SK-N-SH (cell line): ENCODE measurements around the gene S100A10. TPM values are rescaled to one million over a fixed set of nuclear protein-coding genes. Genes with fewer than 3 reads are reported as not detected.

Experiments
- CTCF ChIA-PET: fragments of 300-600, 350-600 bp; formaldehyde crosslinking; extraction: SDS; loops from one replicate; lab custom pipeline; 2021; lab: Yijun Ruan, JAX
- POLR2A ChIA-PET: fragments of 350-600 bp; sonication (Branson Sonifier 250); formaldehyde crosslinking; extraction: SDS; loops from one replicate; lab custom pipeline; 2020; ENCODE audit warnings: antibody characterized with exemption, inconsistent platforms; lab: Yijun Ruan, JAX
- DNase-seq: peaks from one replicate; pipeline ENCODE4 v3.0.0; 2012
- H2AFZ ChIP-seq: fragments of 200-600 bp; sonication (generic); 2 replicates; pipeline ENCODE4 v1.8.1; 2016; ENCODE audit warnings: antibody characterized with exemption, mild to moderate bottlenecking, low read depth
- H3F3A ChIP-seq: fragments of 200-600 bp; sonication (generic); replicated peaks from 2 replicates; pipeline ENCODE3; 2016; ENCODE audit warnings: antibody characterized with exemption, mild to moderate bottlenecking; ENCODE audit not compliant: insufficient read depth
- H3K27ac ChIP-seq, 2 experiments: fragments of 200-500 bp in 1 of 2; fragments of 200-600 bp in 1 of 2; sonication (Bioruptor generic) in 1 of 2; sonication (generic), shearing (Covaris generic) in 1 of 2; 2 replicates each; pipeline versions ENCODE4 v1.5.1 to v1.6.1; 2014 to 2016; ENCODE audit warnings: low read depth in 2 of 2, inconsistent platforms in 1 of 2, low read length in 1 of 2, mild to moderate bottlenecking in 1 of 2, mixed read lengths in 1 of 2
- H3K27me3 ChIP-seq: fragments of 200-600 bp; sonication (generic), shearing (Covaris generic); 2 replicates; pipeline ENCODE4 v1.6.1; 2016; ENCODE audit warnings: mixed run types; ENCODE audit not compliant: insufficient read depth
- H3K36me3 ChIP-seq, 2 experiments: fragments of 200-500 bp in 1 of 2; fragments of 200-600 bp in 1 of 2; sonication (Bioruptor generic) in 1 of 2; sonication (generic) in 1 of 2; replicated peaks in 1 of 2; 2 replicates each; pipeline versions ENCODE3 to v1.5.1; 2014 to 2016; ENCODE audit warnings: low read length in 1 of 2, mild to moderate bottlenecking in 1 of 2; ENCODE audit not compliant: insufficient read depth in 2 of 2, control insufficient read depth in 1 of 2
- H3K4me1 ChIP-seq, 2 experiments: fragments of 200-500 bp in 1 of 2; fragments of 200-600 bp in 1 of 2; sonication (Bioruptor generic) in 1 of 2; sonication (generic), shearing (Covaris generic) in 1 of 2; 2 replicates each; pipeline versions ENCODE4 v1.5.1 to v1.6.1; 2014 to 2016; ENCODE audit warnings: low read depth in 1 of 2, low read length in 1 of 2, mixed run types in 1 of 2; ENCODE audit not compliant: insufficient read depth in 2 of 2, control insufficient read depth in 1 of 2
- H3K4me2 ChIP-seq: fragments of 200-600 bp; sonication (generic), shearing (Covaris generic); 2 replicates; pipeline ENCODE4 v1.6.1; 2017; ENCODE audit warnings: mixed run types
- H3K4me3 ChIP-seq, 2 experiments: fragments of 200-500 bp in 1 of 2; fragments of 200-600 bp in 1 of 2; sonication (Bioruptor generic) in 1 of 2; sonication (generic), shearing (Covaris generic) in 1 of 2; 2 replicates each; pipeline versions ENCODE4 v1.5.1 to v1.8.1; 2014 to 2016; ENCODE audit warnings: low read depth in 2 of 2, inconsistent platforms in 1 of 2, low read length in 1 of 2, mild to moderate bottlenecking in 1 of 2, mixed read lengths in 1 of 2, moderate library complexity in 1 of 2
- H3K79me2 ChIP-seq: fragments of 200-600 bp; sonication (generic); 2 replicates; pipeline ENCODE4 v1.8.1; 2017; ENCODE audit warnings: mild to moderate bottlenecking; ENCODE audit not compliant: insufficient read depth
- H3K9ac ChIP-seq: fragments of 200-600 bp; sonication (generic); 2 replicates; pipeline ENCODE4 v1.6.1; 2017; ENCODE audit warnings: mixed run types
- H3K9me2 ChIP-seq: fragments of 200-600 bp; sonication (generic); 2 replicates; pipeline ENCODE4 v1.6.1; 2017; ENCODE audit warnings: mixed run types
- H3K9me3 ChIP-seq: fragments of 200-600 bp; sonication (generic); 2 replicates; pipeline ENCODE4 v1.6.1; 2017; ENCODE audit warnings: mixed run types, mild to moderate bottlenecking, moderate library complexity
- H4K20me1 ChIP-seq: fragments of 200-600 bp; sonication (generic); 2 replicates; pipeline ENCODE4 v1.6.1; 2017; ENCODE audit warnings: mild to moderate bottlenecking, mixed run types; ENCODE audit not compliant: insufficient read depth
- ELF1 ChIP-seq: IDR thresholded peaks from 2 replicates; pipeline ENCODE4 v1.4.0; 2012
- EP300 ChIP-seq, 2 experiments: IDR thresholded peaks; 2 replicates each; pipeline versions ENCODE4 v1.4.0 to v1.6.1; 2012; ENCODE audit warnings: borderline replicate concordance in 1 of 2, low read depth in 1 of 2, low read length in 1 of 2
- EZH2phosphoT487 ChIP-seq: fragments of 200-600 bp; sonication (generic); IDR thresholded peaks from 2 replicates; pipeline ENCODE4 v1.6.1; 2017; ENCODE audit warnings: low read depth, mixed run types, mild to moderate bottlenecking, antibody characterized with exemption, moderate library complexity, borderline replicate concordance
- FOSL2 ChIP-seq: IDR thresholded peaks from 2 replicates; pipeline ENCODE4 v1.4.0; 2012; ENCODE audit warnings: low read depth, mild to moderate bottlenecking, moderate library complexity, borderline replicate concordance
- FOXJ3 ChIP-seq: sonication (generic); formaldehyde crosslinking; IDR thresholded peaks from 2 replicates; pipeline ENCODE4 v1.5.1; 2020; ENCODE audit warnings: mild to moderate bottlenecking, missing genetic modification reagents
- FOXM1 ChIP-seq: IDR thresholded peaks from 2 replicates; pipeline ENCODE4 v1.4.0; 2012; ENCODE audit warnings: low read depth, mild to moderate bottlenecking
- GABPA ChIP-seq: IDR thresholded peaks from 2 replicates; pipeline ENCODE4 v1.4.0; 2012; ENCODE audit warnings: low read depth, mild to moderate bottlenecking
- GATA2 ChIP-seq: sonication (generic); formaldehyde crosslinking; IDR thresholded peaks from 2 replicates; pipeline ENCODE4 v1.5.0; 2020; ENCODE audit warnings: mild to moderate bottlenecking, missing genetic modification reagents
- MEF2A ChIP-seq: IDR thresholded peaks from 2 replicates; pipeline ENCODE4 v1.4.0; 2012; ENCODE audit warnings: low read depth, borderline replicate concordance
- NFIC ChIP-seq: IDR thresholded peaks from 2 replicates; pipeline ENCODE4 v1.4.0; 2012; ENCODE audit warnings: borderline replicate concordance
- NRF1 ChIP-seq: IDR thresholded peaks from 2 replicates; pipeline ENCODE4 v1.6.1; 2012; ENCODE audit warnings: low read depth, mild to moderate bottlenecking, low read length
- POLR2AphosphoS5 ChIP-seq: IDR thresholded peaks from 2 replicates; pipeline ENCODE4 v1.6.1; 2012; ENCODE audit warnings: low read depth, low read length
- RAD21 ChIP-seq: IDR thresholded peaks from 2 replicates; pipeline ENCODE4 v1.6.1; 2012; ENCODE audit warnings: mild to moderate bottlenecking, low read length
- RFX5 ChIP-seq: IDR thresholded peaks from 2 replicates; pipeline ENCODE4 v1.6.1; 2012; ENCODE audit warnings: mild to moderate bottlenecking, improper control_type of control experiment, low read length
- SIN3A ChIP-seq: IDR thresholded peaks from 2 replicates; pipeline ENCODE4 v1.6.1; 2012; ENCODE audit warnings: low read depth, mild to moderate bottlenecking, low read length, moderate library complexity, borderline replicate concordance
- SMC3 ChIP-seq: IDR thresholded peaks from 2 replicates; pipeline ENCODE4 v1.6.1; 2012; ENCODE audit warnings: low read depth, low read length, improper control_type of control experiment
- TAF1 ChIP-seq: IDR thresholded peaks from 2 replicates; pipeline ENCODE4 v1.6.1; 2012; ENCODE audit warnings: low read depth, mild to moderate bottlenecking, low read length, moderate library complexity, borderline replicate concordance
- TCF12 ChIP-seq: IDR thresholded peaks from 2 replicates; pipeline ENCODE4 v1.4.0; 2012
- TEAD4 ChIP-seq: IDR thresholded peaks from 2 replicates; pipeline ENCODE4 v1.4.0; 2012; ENCODE audit warnings: mild to moderate bottlenecking, borderline replicate concordance; ENCODE audit not compliant: insufficient read depth
- WGBS: methylation state at CpG from one replicate; pipeline ENCODE4 v1.1.6; 2017; ENCODE audit warnings: low lambda C conversion rate; 5-methylcytosine and 5-hydroxymethylcytosine counted together
- polyA plus RNA-seq, 3 experiments: library from polyadenylated mRNA; depleted of rRNA; stranded (reverse); fragments of >200 nt; gene quantifications; 2 replicates each; pipeline ENCODE4 v1.2.3, GENCODE V29; 2012
- TF ChIP-seq, protein P1 (sequence below): IDR thresholded peaks from 2 replicates; pipeline ENCODE4 v1.4.0; 2012; ENCODE audit warnings: low read depth, borderline replicate concordance
- TF ChIP-seq, protein P2 (sequence below): IDR thresholded peaks from 2 replicates; pipeline ENCODE4 v1.4.0; 2012; ENCODE audit warnings: low read depth, borderline replicate concordance
- TF ChIP-seq, protein P3 (sequence below): fragments of 150-350 bp; IDR thresholded peaks from 2 replicates; pipeline ENCODE4 v1.6.1; 2017; ENCODE audit warnings: antibody characterized with exemption, low read length, low read depth, borderline replicate concordance
- TF ChIP-seq, protein P4 (sequence below): IDR thresholded peaks from 2 replicates; pipeline ENCODE4 v1.6.1; 2012; ENCODE audit warnings: mild to moderate bottlenecking, low read depth, low read length, moderate library complexity
- TF ChIP-seq, protein P5 (sequence below): IDR thresholded peaks from 2 replicates; pipeline ENCODE4; 2012
- TF ChIP-seq, protein P6 (sequence below): IDR thresholded peaks from 2 replicates; pipeline ENCODE4 v1.4.0; 2012; ENCODE audit warnings: low read depth

S100A10 gene
- polyA plus RNA-seq, 1 of the 3 experiments (the other 2 are of a cell fraction) = 161 TPM

DNA sequence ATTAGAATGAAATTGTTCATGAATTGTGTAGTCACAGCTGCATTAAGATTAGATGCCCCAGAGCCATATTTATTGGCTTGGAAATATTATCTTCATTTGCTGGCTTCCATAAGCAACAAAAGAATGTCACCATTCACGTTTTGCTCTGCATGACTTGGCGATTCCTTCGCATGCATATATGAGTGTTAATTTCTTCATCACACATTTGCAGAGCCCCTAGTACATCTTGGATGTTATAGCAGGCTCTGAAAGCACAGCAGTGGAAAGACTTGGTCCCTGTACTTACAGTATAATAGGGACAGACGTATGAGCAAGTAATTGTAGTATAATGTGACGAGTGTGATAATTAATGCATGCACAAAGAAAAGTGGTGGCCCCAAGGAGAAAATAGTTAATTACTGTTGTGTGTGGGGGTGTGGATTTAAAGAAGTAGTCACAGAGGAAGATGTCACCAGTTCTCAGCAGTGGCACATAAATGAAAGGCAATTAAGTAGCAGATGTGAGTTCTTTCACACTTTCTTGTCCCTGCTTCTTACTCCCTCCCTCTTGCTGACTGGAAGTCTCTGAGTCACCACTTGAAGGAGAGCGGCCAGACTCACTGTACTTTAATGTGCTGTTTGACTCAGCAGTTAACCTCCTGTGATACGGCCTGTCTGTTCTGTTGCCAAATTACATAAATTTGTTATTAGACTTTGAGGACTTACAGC is 21.0 kb downstream of the S100A10 start:
- H3K9me2 ChIP-seq = no peaks in the 10 kb centered on the region
- no peak overlapping the region for H3K9ac ChIP-seq
- peaks cover 3 to 28% of the 10 kb centered on the region in 2 experiments for H3K4me1 ChIP-seq
- H3F3A ChIP-seq = peaks cover 19% of the 10 kb centered on the region
- H3K9me3 ChIP-seq = no peaks in the 10 kb centered on the region
- no peaks in the 10 kb centered on the region for H4K20me1 ChIP-seq
- no peak for DNase-seq
- H3K27me3 ChIP-seq = no peaks in the 10 kb centered on the region
- no peak overlapping the region for H3K4me3 ChIP-seq
- H3K36me3 ChIP-seq = no peaks in the 10 kb centered on the region
- peak overlapping the region in 1 of 2 experiments; percentile 19; a peak in 1 of 4 replicates for H3K27ac ChIP-seq
- 19% methylated on average over 7 of the region's 7 CpGs for WGBS
- ChIA-PET CTCF (interaction anchor here (1.0 to 1.4 kb wide), 2 partner anchors 29 to 39 kb away, joined by 3 read pairs; no protein-coding TSS in a partner anchor), POLR2A (no interaction called here)
- peak overlapping the region; percentile 14 for H3K4me2 ChIP-seq
- no peaks in the 10 kb centered on the region for H3K79me2 ChIP-seq
- H2AFZ ChIP-seq = no peak overlapping the region
- TF ChIP-seq GATA2 (no peak), TCF12 (peak; percentile 81), POLR2AphosphoS5 (peak; percentile 48; the same call in 1 of the 2 replicates), ELF1 (no peak), FOXJ3 (CRISPR knock-in tag) (no peak), RFX5 (no peak), EZH2phosphoT487 (no peak), SMC3 (no peak), NRF1 (no peak), MEF2A (no peak), SIN3A (no peak; the same call in 1 of the 2 replicates), EP300 (IDR thresholded peaks at IDR 0.05; ENCODE audit: borderline replicate concordance in 1 of 2, low read depth in 1 of 2, low read length in 1 of 2) (peak; percentile 7 to 70; a peak in 1 of 4 replicates), NFIC (peak; percentile 95), GABPA (no peak), TAF1 (no peak), RAD21 (no peak), FOXM1 (no peak), FOSL2 (peak; percentile 94), TEAD4 (no peak)
- TF ChIP-seq, protein P1, sequence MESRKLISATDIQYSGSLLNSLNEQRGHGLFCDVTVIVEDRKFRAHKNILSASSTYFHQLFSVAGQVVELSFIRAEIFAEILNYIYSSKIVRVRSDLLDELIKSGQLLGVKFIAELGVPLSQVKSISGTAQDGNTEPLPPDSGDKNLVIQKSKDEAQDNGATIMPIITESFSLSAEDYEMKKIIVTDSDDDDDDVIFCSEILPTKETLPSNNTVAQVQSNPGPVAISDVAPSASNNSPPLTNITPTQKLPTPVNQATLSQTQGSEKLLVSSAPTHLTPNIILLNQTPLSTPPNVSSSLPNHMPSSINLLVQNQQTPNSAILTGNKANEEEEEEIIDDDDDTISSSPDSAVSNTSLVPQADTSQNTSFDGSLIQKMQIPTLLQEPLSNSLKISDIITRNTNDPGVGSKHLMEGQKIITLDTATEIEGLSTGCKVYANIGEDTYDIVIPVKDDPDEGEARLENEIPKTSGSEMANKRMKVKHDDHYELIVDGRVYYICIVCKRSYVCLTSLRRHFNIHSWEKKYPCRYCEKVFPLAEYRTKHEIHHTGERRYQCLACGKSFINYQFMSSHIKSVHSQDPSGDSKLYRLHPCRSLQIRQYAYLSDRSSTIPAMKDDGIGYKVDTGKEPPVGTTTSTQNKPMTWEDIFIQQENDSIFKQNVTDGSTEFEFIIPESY = no peak
- TF ChIP-seq, protein P2, sequence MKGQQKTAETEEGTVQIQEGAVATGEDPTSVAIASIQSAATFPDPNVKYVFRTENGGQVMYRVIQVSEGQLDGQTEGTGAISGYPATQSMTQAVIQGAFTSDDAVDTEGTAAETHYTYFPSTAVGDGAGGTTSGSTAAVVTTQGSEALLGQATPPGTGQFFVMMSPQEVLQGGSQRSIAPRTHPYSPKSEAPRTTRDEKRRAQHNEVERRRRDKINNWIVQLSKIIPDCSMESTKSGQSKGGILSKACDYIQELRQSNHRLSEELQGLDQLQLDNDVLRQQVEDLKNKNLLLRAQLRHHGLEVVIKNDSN = no peak
- TF ChIP-seq, protein P3, sequence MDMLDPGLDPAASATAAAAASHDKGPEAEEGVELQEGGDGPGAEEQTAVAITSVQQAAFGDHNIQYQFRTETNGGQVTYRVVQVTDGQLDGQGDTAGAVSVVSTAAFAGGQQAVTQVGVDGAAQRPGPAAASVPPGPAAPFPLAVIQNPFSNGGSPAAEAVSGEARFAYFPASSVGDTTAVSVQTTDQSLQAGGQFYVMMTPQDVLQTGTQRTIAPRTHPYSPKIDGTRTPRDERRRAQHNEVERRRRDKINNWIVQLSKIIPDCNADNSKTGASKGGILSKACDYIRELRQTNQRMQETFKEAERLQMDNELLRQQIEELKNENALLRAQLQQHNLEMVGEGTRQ = no peak
- TF ChIP-seq, protein P4, sequence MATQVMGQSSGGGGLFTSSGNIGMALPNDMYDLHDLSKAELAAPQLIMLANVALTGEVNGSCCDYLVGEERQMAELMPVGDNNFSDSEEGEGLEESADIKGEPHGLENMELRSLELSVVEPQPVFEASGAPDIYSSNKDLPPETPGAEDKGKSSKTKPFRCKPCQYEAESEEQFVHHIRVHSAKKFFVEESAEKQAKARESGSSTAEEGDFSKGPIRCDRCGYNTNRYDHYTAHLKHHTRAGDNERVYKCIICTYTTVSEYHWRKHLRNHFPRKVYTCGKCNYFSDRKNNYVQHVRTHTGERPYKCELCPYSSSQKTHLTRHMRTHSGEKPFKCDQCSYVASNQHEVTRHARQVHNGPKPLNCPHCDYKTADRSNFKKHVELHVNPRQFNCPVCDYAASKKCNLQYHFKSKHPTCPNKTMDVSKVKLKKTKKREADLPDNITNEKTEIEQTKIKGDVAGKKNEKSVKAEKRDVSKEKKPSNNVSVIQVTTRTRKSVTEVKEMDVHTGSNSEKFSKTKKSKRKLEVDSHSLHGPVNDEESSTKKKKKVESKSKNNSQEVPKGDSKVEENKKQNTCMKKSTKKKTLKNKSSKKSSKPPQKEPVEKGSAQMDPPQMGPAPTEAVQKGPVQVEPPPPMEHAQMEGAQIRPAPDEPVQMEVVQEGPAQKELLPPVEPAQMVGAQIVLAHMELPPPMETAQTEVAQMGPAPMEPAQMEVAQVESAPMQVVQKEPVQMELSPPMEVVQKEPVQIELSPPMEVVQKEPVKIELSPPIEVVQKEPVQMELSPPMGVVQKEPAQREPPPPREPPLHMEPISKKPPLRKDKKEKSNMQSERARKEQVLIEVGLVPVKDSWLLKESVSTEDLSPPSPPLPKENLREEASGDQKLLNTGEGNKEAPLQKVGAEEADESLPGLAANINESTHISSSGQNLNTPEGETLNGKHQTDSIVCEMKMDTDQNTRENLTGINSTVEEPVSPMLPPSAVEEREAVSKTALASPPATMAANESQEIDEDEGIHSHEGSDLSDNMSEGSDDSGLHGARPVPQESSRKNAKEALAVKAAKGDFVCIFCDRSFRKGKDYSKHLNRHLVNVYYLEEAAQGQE = no peak
- TF ChIP-seq, protein P5, sequence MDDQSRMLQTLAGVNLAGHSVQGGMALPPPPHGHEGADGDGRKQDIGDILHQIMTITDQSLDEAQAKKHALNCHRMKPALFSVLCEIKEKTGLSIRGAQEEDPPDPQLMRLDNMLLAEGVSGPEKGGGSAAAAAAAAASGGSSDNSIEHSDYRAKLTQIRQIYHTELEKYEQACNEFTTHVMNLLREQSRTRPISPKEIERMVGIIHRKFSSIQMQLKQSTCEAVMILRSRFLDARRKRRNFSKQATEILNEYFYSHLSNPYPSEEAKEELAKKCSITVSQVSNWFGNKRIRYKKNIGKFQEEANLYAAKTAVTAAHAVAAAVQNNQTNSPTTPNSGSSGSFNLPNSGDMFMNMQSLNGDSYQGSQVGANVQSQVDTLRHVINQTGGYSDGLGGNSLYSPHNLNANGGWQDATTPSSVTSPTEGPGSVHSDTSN = peak; percentile 89
- TF ChIP-seq, protein P6, sequence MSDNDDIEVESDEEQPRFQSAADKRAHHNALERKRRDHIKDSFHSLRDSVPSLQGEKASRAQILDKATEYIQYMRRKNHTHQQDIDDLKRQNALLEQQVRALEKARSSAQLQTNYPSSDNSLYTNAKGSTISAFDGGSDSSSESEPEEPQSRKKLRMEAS = no peak
